HepG2 (cell line): ENCODE data around the gene PARP16. TPM values are rescaled to one million over a fixed set of nuclear protein-coding genes. Genes with fewer than 3 reads are reported as not detected.
A peak's percentile ranks its signal among the peaks of the same experiment; 100 is the strongest.

Experiments
- BRD4 ChIP-seq: sonication (generic); formaldehyde crosslinking; IDR thresholded peaks from 2 replicates; pipeline ENCODE4 v1.4.0; 2020; ENCODE audit warnings: missing genetic modification reagents
- IRX3 ChIP-seq: sonication (generic); formaldehyde crosslinking; IDR thresholded peaks from 2 replicates; pipeline ENCODE4 v1.8.1; 2023; ENCODE audit warnings: mild to moderate bottlenecking, low read depth, missing genetic modification reagents, borderline replicate concordance
- MED1 ChIP-seq: sonication (generic); formaldehyde crosslinking; IDR thresholded peaks from 2 replicates; pipeline ENCODE4 v1.4.0; 2020; ENCODE audit warnings: missing genetic modification reagents
- POGK ChIP-seq: sonication (generic); formaldehyde crosslinking; conservative IDR thresholded peaks from 2 replicates; pipeline ENCODE4 v1.8.0; 2022; ENCODE audit warnings: mild to moderate bottlenecking, moderate library complexity, missing genetic modification reagents
- PRDM10 ChIP-seq: sonication (generic); formaldehyde crosslinking; IDR thresholded peaks from 2 replicates; pipeline ENCODE4 v1.4.0; 2020; ENCODE audit warnings: low read depth, missing genetic modification reagents
- RELA ChIP-seq: sonication (generic); formaldehyde crosslinking; IDR thresholded peaks from 2 replicates; pipeline ENCODE4 v1.4.0; 2020; ENCODE audit warnings: missing genetic modification reagents
- SATB2 ChIP-seq: sonication (generic); formaldehyde crosslinking; IDR thresholded peaks from 2 replicates; pipeline ENCODE4 v1.5.0; 2020; ENCODE audit warnings: missing genetic modification reagents
- ZC3H13 ChIP-seq: sonication (generic); formaldehyde crosslinking; IDR thresholded peaks from 2 replicates; pipeline ENCODE4 v1.8.1; 2023; ENCODE audit warnings: mild to moderate bottlenecking, missing genetic modification reagents, moderate library complexity
- ZNF367 ChIP-seq: sonication (generic); formaldehyde crosslinking; IDR thresholded peaks from 2 replicates; pipeline ENCODE4 v1.4.0; 2020; ENCODE audit warnings: missing genetic modification reagents, borderline replicate concordance
- ZNF501 ChIP-seq: sonication (generic); formaldehyde crosslinking; IDR thresholded peaks from 2 replicates; pipeline ENCODE4 v1.5.1; 2020; ENCODE audit warnings: mild to moderate bottlenecking, moderate library complexity, missing genetic modification reagents
- ZNF670 ChIP-seq: sonication (generic); formaldehyde crosslinking; IDR thresholded peaks from 2 replicates; pipeline ENCODE4 v1.8.0; 2022; ENCODE audit warnings: mild to moderate bottlenecking, missing genetic modification reagents, borderline replicate concordance
- ZNF761 ChIP-seq: sonication (generic); formaldehyde crosslinking; conservative IDR thresholded peaks from 2 replicates; pipeline ENCODE4 v1.4.0; 2020; ENCODE audit warnings: mild to moderate bottlenecking, missing genetic modification reagents
- ZNF790 ChIP-seq: sonication (generic); formaldehyde crosslinking; IDR thresholded peaks from 2 replicates; pipeline ENCODE4 v1.8.0; 2022; ENCODE audit warnings: missing genetic modification reagents, mild to moderate bottlenecking, borderline replicate concordance
- polyA plus RNA-seq, 8 experiments: library from polyadenylated mRNA; depleted of rRNA in 3 of 8; stranded (reverse) in 7 of 8; unstranded in 1 of 8; fragments of >200 nt; fragmentation: Illumina TruSeq in 4 of 8; extraction: Trizol in 4 of 8; gene quantifications; 2 replicates each; pipeline versions ENCODE4 v1.2.1 to v1.2.3, GENCODE V29; 2011 to 2016; ENCODE audit warnings: low read depth in 4 of 8, missing spikeins in 1 of 8, mixed read lengths in 1 of 8; ENCODE audit not compliant: insufficient read depth in 1 of 8
- total RNA-seq, 5 experiments: library from RNA; depleted of rRNA; stranded (reverse); fragments of >200 nt; fragmentation: Illumina TruSeq; extraction: Trizol; gene quantifications; 2 replicates each; pipeline ENCODE4 v1.2.3, GENCODE V29; 2016; ENCODE audit warnings: low read depth in 1 of 5
- TF ChIP-seq, protein P1 (sequence below): sonication (generic); formaldehyde crosslinking; IDR thresholded peaks from 2 replicates; pipeline ENCODE4 v1.4.0; 2020; ENCODE audit warnings: missing genetic modification reagents
- TF ChIP-seq, protein P2 (sequence below), 2 experiments: sonication (generic) in 1 of 2; formaldehyde crosslinking in 1 of 2; IDR thresholded peaks; 2 replicates each; pipeline versions ENCODE4 v1.5.1 to v1.6.1; 2011 to 2020; ENCODE audit warnings: borderline replicate concordance in 1 of 2, low read depth in 1 of 2, low read length in 1 of 2, mild to moderate bottlenecking in 1 of 2, missing genetic modification reagents in 1 of 2, moderate library complexity in 1 of 2

Gene PARP16
- total and polyA plus RNA-seq, 2 of the 13 experiments (the other 11 are each of a cell fraction or from before 2014, with no cell fraction given) = 6.8 to 7.6 TPM

DNA sequence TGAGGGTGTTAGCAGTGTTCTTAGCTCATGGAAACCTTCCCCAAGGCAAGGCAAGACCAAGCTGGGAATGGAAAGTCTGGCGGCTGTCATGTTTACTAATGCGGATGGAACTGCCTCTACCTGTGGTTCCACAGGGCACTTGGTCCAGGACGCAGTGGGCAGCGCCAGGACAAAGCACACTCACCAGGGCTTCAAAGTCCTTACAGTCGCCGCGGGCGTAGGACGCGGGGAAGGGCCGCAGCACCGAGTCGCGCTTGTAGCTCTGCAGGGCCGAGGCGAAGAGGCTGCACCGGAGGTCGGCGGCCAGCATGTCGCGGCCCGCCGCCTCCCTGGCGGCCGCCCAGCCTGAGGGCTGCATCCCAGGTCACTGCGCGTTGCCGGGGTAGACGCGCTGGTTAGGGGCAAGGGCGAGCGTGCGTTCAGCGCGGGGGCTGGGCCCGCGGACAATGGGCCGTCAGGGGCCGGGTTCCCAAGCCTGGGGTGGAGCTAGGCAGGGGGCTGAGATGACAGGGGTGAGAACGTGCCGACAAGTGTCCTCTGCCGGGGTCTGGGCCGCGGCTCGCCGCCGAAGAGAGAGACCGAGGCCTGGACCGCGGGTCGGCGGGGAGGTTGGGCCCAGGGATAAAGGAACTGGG, 497 bp downstream of the PARP16 start (continued):
- TF ChIP-seq ZNF761 (CRISPR knock-in tag) (peak; percentile 67; the same call in 1 of the 2 replicates), SATB2 (CRISPR knock-in tag) (0 out of 2 replicates have a peak, but pooled peaks have one; percentile 69), ZNF670 (CRISPR knock-in tag) (peak; percentile 63; the same call in 1 of the 2 replicates), BRD4 (CRISPR knock-in tag) (peak; percentile 89), RELA (CRISPR knock-in tag) (no peak), ZNF790 (CRISPR knock-in tag) (0 out of 2 replicates have a peak, but pooled peaks have one; percentile 19), ZC3H13 (peak; percentile 53; the same call in 1 of the 2 replicates), POGK (CRISPR knock-in tag) (peak; percentile 68; the same call in 1 of the 2 replicates), ZNF501 (CRISPR knock-in tag) (peak; percentile 90), PRDM10 (0 out of 2 replicates have a peak, but pooled peaks have one; percentile 2), MED1 (CRISPR knock-in tag) (peak; percentile 27; the same call in 1 of the 2 replicates), ZNF367 (CRISPR knock-in tag) (no peak; the same call in 1 of the 2 replicates), IRX3 (CRISPR knock-in tag) (0 out of 2 replicates have a peak, but pooled peaks have one; percentile 17)
- TF ChIP-seq, protein P1, sequence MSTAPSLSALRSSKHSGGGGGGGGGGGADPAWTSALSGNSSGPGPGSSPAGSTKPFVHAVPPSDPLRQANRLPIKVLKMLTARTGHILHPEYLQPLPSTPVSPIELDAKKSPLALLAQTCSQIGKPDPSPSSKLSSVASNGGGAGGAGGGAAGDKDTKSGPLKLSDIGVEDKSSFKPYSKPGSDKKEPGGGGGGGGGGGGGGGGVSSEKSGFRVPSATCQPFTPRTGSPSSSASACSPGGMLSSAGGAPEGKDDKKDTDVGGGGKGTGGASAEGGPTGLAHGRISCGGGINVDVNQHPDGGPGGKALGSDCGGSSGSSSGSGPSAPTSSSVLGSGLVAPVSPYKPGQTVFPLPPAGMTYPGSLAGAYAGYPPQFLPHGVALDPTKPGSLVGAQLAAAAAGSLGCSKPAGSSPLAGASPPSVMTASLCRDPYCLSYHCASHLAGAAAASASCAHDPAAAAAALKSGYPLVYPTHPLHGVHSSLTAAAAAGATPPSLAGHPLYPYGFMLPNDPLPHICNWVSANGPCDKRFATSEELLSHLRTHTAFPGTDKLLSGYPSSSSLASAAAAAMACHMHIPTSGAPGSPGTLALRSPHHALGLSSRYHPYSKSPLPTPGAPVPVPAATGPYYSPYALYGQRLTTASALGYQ = peak; percentile 46; the same call in 1 of the 2 replicates
- TF ChIP-seq, protein P2, sequence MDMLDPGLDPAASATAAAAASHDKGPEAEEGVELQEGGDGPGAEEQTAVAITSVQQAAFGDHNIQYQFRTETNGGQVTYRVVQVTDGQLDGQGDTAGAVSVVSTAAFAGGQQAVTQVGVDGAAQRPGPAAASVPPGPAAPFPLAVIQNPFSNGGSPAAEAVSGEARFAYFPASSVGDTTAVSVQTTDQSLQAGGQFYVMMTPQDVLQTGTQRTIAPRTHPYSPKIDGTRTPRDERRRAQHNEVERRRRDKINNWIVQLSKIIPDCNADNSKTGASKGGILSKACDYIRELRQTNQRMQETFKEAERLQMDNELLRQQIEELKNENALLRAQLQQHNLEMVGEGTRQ (IDR thresholded peaks at IDR 0.05; ENCODE audit: low read depth, low read length) = no peak
- TF ChIP-seq, protein P2 (CRISPR knock-in tag; IDR thresholded peaks at IDR 0.05; ENCODE audit: borderline replicate concordance) = no peak; the same call in 1 of the 2 replicates
